Transverse colon (tissue), 4 donors: ENCODE results near the gene ABHD16A. TPM values are rescaled to one million over a fixed set of nuclear protein-coding genes. Genes with fewer than 3 reads are reported as not detected.

Experiments used
- DNase-seq: peaks from one replicate; pipeline ENCODE4 v3.0.0-alpha.2; 2019
- H3K27ac ChIP-seq, 4 donors: fragments of 200-600 bp; sonication (generic); 2 replicates each; pipeline ENCODE4 v1.5.1; 2016 to 2018; ENCODE audit warnings: inconsistent platforms in 4 of 4
- H3K27me3 ChIP-seq: fragments of 200-600 bp; sonication (generic); 2 replicates; pipeline ENCODE4 v1.5.1; 2017; ENCODE audit warnings: inconsistent platforms
- H3K36me3 ChIP-seq, 4 donors: fragments of 200-600 bp; sonication (generic); 2 replicates each; pipeline ENCODE4 v1.5.1; 2017 to 2019; ENCODE audit warnings: inconsistent platforms in 4 of 4
- H3K4me1 ChIP-seq, 4 donors: fragments of 200-600 bp; sonication (generic); 2 replicates each; pipeline ENCODE4 v1.5.1; 2017 to 2020; ENCODE audit warnings: inconsistent platforms in 4 of 4
- H3K4me3 ChIP-seq, 4 donors: fragments of 200-600 bp; sonication (generic); 1 replicate in 1 of 4; 2 replicates in 3 of 4; pipeline versions ENCODE4 v1.5.1 to v1.6.1; 2017 to 2019; ENCODE audit warnings: inconsistent platforms in 4 of 4
- H3K9me3 ChIP-seq, 2 donors: fragments of 200-600 bp; sonication (generic); 2 replicates each; pipeline ENCODE4 v1.5.1; 2017 to 2019; ENCODE audit warnings: inconsistent platforms in 2 of 2
- CTCF ChIP-seq, 5 experiments: fragments of 200-600 bp in 3 of 5; fragments of 450-650 bp in 2 of 5; sonication (generic) in 3 of 5; IDR thresholded peaks; 1 replicate in 2 of 5; 2 replicates in 3 of 5; pipeline ENCODE4 v1.5.1; 2016 to 2017; ENCODE audit warnings: antibody characterized with exemption in 5 of 5, inconsistent platforms in 3 of 5, mild to moderate bottlenecking in 2 of 5, moderate library complexity in 1 of 5
- EP300 ChIP-seq: sonication (generic); formaldehyde crosslinking; IDR thresholded peaks from one replicate; pipeline ENCODE4 v1.6.1; 2017; ENCODE audit warnings: antibody characterized with exemption, low read depth
- POLR2A ChIP-seq: fragments of 450-650 bp; IDR thresholded peaks from one replicate; pipeline ENCODE4 v1.6.1; 2016; ENCODE audit warnings: antibody characterized with exemption, mild to moderate bottlenecking, moderate library complexity
- POLR2AphosphoS5 ChIP-seq, 3 donors: sonication (generic); formaldehyde crosslinking; IDR thresholded peaks; one replicate each; pipeline ENCODE4 v1.6.1; 2016; ENCODE audit warnings: antibody characterized with exemption in 3 of 3
- WGBS, 2 donors: methylation state at CpG; one replicate each; pipeline ENCODE4 v1.1.5; 2018; ENCODE audit warnings: low coverage in 1 of 2; 5-methylcytosine and 5-hydroxymethylcytosine counted together
- in situ Hi-C, 4 donors: fragments of 200-750 bp; cut with MboI; loops; one replicate each; pipeline versions ENCODE4 v1.15.0 to v1.15.1; 2017; ENCODE audit warnings: low sequenced_read_pairs in 3 of 4, low pct_ligation_motif_present in 1 of 4, low pct_unique_long_range_greater_than_20kb in 1 of 4
- intact Hi-C: fragments of 100-400 bp; cut with DNase I; formaldehyde crosslinking; loops from one replicate; pipeline ENCODE4 v1.15.1; 2023; ENCODE audit warnings: low total_unique reads
- total RNA-seq, 4 donors: library from RNA; depleted of rRNA; stranded (reverse); fragments of >200 nt; gene quantifications; one replicate each; pipeline ENCODE4 v1.1.0, GENCODE V29; 2016

ABHD16A gene
- total RNA-seq, 4 donors from 2014 or later: 45.4 to 72.8 (median 67.4) TPM

GRCh38 chr6:31749301-31750036 is 46.3 kb upstream of the ABHD16A start:
- 80 to 88% methylated on average over 4 to 8 of the region's 8 CpGs for WGBS, 2 donors
- Histone ChIP-seq H3K27ac (no peak overlapping the region), H3K4me1 (peaks cover 0 to 5% (median 0%) of the 10 kb centered on the region in 4 donors), H3K4me3 (no peak overlapping the region), H3K36me3 (no peaks in the 10 kb centered on the region), H3K27me3 (no peaks in the 10 kb centered on the region), H3K9me3 (no peaks in the 10 kb centered on the region)
- intact Hi-C loops: loop anchor here (1.0 kb wide), 1 partner anchor 29 kb away; no protein-coding TSS in a partner anchor
- no peak for DNase-seq
- TF ChIP-seq CTCF (IDR thresholded peaks at IDR 0.05): no peak
- no peak for TF ChIP-seq POLR2AphosphoS5 (IDR thresholded peaks at IDR 0.05)
- no peak for TF ChIP-seq EP300
- TF ChIP-seq POLR2A: no peak
- in situ Hi-C loops: no loop called here

- intact Hi-C loops: no loop called here
- WGBS, 2 donors: 44 to 57% methylated on average over 1 of the region's 1 CpG
These were observed 41.3 kb upstream of the ABHD16A start for GRCh38 chr6:31744422-31744821.

GRCh38 chr6:31742894-31743293 is 39.8 kb upstream of the ABHD16A start:
- no peak for DNase-seq
- TF ChIP-seq CTCF (IDR thresholded peaks at IDR 0.05) (no peak), POLR2AphosphoS5 (IDR thresholded peaks at IDR 0.05) (no peak), POLR2A (no peak), EP300 (no peak)
- Histone ChIP-seq H3K36me3 (no peaks in the 10 kb centered on the region), H3K27me3 (no peaks in the 10 kb centered on the region), H3K4me3 (no peak overlapping the region), H3K27ac (no peak overlapping the region), H3K4me1 (peaks cover 5 to 29% (median 25%) of the 10 kb centered on the region in 4 donors), H3K9me3 (no peaks in the 10 kb centered on the region)
- in situ Hi-C loops: no loop called here
- intact Hi-C loops: no loop called here
- WGBS, 2 donors: 83 to 94% methylated on average over 3 of the region's 3 CpGs

More at GRCh38 chr6:31744422-31744821, 41.3 kb upstream of the ABHD16A start:
- in situ Hi-C loops: no loop called here
- no peak overlapping the region for H3K4me3 ChIP-seq
- H3K4me1 ChIP-seq: peaks cover under 1 to 14% (median 12%) of the 10 kb centered on the region in 4 donors
- no peaks in the 10 kb centered on the region for H3K27me3 ChIP-seq
- H3K9me3 ChIP-seq: no peaks in the 10 kb centered on the region
- H3K36me3 ChIP-seq: no peaks in the 10 kb centered on the region
- no peak overlapping the region for H3K27ac ChIP-seq
- no peak for DNase-seq
- TF ChIP-seq POLR2A (no peak), EP300 (no peak), POLR2AphosphoS5 (IDR thresholded peaks at IDR 0.05) (no peak), CTCF (IDR thresholded peaks at IDR 0.05) (no peak)

DNA sequence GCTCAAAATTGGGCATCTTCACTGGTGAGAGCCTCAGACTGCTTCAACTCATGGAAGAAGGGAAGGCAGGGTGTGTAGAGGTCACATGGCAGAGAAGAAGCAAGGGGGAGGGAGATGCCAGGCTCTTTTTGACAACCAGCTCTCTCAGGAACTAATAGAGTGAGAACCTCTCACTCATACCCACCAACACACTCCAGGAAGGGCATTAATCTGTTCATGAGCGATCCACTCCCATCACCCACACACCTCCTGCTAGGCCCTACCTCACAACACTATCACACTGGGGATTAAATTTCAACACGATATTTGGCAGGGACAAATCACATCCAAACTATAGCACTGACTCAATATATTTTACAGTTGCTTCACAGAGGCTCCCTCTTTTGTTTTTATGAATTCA is 38.7 kb upstream of the ABHD16A start:
- no peaks in the 10 kb centered on the region for H3K27me3 ChIP-seq
- in situ Hi-C loops (no loop called here), intact Hi-C loops (no loop called here)
- TF ChIP-seq POLR2A: no peak
- no peak for TF ChIP-seq EP300
- no peak for TF ChIP-seq POLR2AphosphoS5 (IDR thresholded peaks at IDR 0.05)
- no peak for TF ChIP-seq CTCF (IDR thresholded peaks at IDR 0.05)
- no peak overlapping the region for H3K4me3 ChIP-seq
- H3K9me3 ChIP-seq: no peaks in the 10 kb centered on the region
- 81 to 93% methylated on average over 2 of the region's 2 CpGs for WGBS, 2 donors
- H3K27ac ChIP-seq: no peak overlapping the region
- peaks cover 11 to 40% (median 32%) of the 10 kb centered on the region in 4 donors for H3K4me1 ChIP-seq
- DNase-seq: no peak
- H3K36me3 ChIP-seq: no peaks in the 10 kb centered on the region
